ENCODE data around the gene MYO3B.

DNA sequence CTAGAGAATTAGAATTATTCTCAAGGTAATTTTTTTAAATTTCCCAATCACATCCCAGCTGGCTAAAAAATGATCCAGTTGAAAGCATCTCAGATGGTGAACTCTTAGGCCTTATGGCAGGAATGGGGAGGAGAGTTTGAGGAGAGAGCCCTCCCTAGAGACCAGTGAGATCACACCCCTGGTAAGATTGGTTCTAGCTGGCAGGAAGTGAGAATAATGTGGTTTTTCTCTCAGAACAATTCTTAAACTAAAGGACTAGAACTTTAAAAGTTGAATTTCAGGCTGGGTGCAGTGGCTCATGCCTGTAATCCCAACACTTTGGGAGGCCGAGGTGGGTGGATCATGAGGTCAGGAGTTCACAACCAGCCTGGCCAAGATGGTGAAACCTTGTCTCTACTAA, 120.2 kb downstream of the MYO3B start:
- TF ChIP-seq, protein P1, sequence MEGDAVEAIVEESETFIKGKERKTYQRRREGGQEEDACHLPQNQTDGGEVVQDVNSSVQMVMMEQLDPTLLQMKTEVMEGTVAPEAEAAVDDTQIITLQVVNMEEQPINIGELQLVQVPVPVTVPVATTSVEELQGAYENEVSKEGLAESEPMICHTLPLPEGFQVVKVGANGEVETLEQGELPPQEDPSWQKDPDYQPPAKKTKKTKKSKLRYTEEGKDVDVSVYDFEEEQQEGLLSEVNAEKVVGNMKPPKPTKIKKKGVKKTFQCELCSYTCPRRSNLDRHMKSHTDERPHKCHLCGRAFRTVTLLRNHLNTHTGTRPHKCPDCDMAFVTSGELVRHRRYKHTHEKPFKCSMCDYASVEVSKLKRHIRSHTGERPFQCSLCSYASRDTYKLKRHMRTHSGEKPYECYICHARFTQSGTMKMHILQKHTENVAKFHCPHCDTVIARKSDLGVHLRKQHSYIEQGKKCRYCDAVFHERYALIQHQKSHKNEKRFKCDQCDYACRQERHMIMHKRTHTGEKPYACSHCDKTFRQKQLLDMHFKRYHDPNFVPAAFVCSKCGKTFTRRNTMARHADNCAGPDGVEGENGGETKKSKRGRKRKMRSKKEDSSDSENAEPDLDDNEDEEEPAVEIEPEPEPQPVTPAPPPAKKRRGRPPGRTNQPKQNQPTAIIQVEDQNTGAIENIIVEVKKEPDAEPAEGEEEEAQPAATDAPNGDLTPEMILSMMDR (IDR thresholded peaks at IDR 0.05): no peak
- no peak for TF ChIP-seq POLR2A (IDR thresholded peaks at IDR 0.05)
